Fibroblast of skin of right biceps (primary cell): Measurements from ENCODE around the gene SLC39A7.
"Not testable (repeated sequence)": the region's sequence is repeated elsewhere in the genome, so short reads cannot be mapped to it uniquely, and the experiment has no call there.

ENCODE experiments used
- DNase-seq: peaks from one replicate; pipeline ENCODE4 v3.0.0-alpha.2; 2013

SLC39A7 gene

GRCh38 chr6:33206027-33206863 lies 5.6 kb downstream of the SLC39A7 start:
- DNase-seq = peak; percentile 43

- peak; percentile 80 for DNase-seq
Observed at GRCh38 chr6:33206864-33207551, 6.3 kb downstream of the SLC39A7 start.

DNA sequence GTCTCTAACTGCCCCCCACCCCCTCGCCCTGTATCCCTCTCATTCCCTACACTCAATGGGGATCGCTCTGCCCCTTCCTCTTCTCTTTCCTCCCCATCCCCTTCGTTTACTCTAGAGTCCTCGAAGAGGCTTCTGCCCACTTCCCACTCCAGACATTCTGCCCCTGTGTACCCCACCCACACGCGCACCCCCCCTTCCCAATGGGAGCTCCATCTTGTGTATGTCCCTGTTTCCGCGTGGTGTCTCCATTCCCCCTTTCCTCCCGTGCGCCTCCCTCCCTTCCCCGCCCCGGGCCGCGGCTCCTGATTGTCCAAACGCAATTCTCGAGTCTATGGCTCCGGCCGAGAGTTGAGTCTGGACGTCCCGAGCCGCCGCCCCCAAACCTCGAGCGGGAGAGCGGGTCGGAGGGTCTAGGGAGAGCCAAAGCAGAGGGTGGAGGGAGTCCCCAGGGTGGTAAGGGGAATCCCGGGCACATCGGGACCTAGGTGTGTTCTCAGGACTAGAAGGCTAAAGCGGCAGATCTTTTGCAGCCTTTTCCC lies 7.0 kb downstream of the SLC39A7 start:
- DNase-seq = peak; percentile 57

DNA sequence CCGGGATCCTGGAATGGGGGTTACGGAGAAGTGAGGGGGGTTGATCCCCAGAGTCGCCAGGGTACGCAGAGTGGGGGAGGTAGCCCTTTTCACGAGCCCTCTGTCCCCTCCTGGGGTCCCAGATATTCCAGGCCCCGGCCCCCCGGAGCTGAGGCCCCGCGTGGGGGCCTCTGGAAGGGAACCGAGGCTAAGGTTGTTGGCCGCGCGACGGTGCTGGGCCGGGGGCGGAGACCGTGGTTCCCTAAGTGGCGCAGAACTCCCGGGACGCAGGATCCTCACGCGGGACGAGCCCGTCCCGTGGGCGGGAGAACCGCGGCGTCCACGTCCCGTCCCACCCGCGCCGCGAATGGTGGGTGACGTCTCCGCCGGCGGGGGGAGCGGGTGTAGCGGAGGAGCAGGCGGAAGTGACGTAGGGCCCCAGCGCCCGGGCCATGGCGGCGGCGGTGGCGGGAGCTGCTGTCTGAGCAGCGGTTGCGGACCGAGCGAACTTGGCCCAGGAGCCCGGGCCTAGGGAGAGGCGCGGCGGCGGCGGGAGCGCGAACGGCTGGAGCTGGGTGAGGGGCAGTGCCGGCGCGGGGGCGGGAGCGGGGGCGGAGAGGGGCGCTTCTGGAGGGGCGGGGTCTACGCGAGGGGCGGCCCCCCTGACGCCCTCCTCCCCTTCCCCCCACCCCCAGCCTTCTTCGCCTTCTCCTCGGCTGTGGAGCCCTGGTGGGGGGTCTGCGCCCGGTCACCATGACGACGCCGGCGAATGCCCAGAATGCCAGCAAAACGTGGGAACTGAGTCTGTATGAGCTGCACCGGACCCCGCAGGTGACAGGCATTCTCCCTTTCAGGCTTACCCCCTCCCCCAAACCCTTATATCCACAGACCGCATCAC lies 7.7 kb downstream of the SLC39A7 start, which contains the start of gene RING1:
Gene RING1 (plus strand): TSS at position 410 of the 877 bp plus-strand sequence. CDS start 323 bp downstream, at position 733.
- DNase-seq = peak; percentile 79

DNA sequence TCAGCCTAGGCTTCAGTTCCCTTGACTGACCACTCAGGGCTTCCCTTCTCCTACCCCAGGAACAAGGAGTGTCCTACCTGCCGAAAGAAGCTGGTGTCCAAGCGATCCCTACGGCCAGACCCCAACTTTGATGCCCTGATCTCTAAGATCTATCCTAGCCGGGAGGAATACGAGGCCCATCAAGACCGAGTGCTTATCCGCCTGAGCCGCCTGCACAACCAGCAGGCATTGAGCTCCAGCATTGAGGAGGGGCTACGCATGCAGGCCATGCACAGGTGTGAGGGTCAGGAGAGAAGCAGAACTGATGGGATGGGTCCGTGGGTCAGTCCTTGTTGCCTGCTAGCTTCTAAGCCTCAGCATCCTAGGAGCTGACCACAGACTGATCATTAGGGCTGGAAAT lies 9.2 kb downstream of the SLC39A7 start:
- no peak for DNase-seq

GRCh38 chr6:33211136-33211535 lies 10.5 kb downstream of the SLC39A7 start:
- no peak for DNase-seq

- DNase-seq = no peak
Observed at GRCh38 chr6:33211666-33212422, 11.2 kb downstream of the SLC39A7 start.

- DNase-seq = no peak
Observed at GRCh38 chr6:33212857-33213165, 12.1 kb downstream of the SLC39A7 start.

DNA sequence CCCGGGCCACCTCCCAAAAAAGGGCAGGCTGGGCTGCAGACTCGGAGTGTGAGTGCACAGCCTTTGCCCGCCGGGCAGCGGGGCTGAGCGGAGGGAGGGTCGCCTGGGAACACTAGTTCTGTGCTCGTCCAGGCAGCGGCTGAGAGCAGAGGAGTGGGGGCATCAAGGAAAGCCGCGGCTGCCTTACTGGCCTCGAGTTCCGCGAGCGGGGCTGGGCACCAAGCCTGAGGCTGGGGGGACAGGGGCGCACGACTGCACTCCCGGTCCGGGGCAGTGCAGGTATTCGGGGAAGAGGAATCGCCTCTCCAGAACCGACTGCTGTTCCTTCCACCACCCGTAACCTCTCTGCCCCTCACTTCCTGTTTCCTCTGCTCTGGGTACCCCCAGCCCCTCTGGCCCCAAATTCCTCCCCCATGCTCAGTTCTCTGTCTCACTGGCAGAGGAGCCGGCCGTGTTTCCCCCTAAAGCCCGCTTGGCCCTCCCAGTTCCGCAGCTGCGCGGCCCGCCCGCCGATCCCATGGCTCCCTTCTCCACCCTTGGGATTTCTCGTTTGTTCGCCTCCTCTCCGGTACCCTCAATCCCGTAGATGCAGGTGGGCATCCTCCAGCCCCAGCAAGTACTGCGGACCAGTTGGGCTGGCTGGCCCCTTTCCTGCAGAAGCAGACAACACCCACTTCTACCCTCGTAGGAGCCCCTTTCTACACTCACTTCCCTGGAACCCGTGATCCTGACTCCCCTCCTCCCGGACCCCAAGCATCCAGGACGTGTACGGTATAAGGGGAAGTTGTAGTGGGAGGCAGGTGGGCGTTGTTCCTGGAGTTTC lies 12.7 kb downstream of the SLC39A7 start:
- DNase-seq = peak; percentile 27

- DNase-seq = no peak
Observed at GRCh38 chr6:33213989-33214335, 13.3 kb downstream of the SLC39A7 start.

GRCh38 chr6:33215271-33216116 lies 14.8 kb downstream of the SLC39A7 start:
- no peak for DNase-seq

- DNase-seq = no peak
Observed at GRCh38 chr6:33216117-33216649, 15.5 kb downstream of the SLC39A7 start.

DNA sequence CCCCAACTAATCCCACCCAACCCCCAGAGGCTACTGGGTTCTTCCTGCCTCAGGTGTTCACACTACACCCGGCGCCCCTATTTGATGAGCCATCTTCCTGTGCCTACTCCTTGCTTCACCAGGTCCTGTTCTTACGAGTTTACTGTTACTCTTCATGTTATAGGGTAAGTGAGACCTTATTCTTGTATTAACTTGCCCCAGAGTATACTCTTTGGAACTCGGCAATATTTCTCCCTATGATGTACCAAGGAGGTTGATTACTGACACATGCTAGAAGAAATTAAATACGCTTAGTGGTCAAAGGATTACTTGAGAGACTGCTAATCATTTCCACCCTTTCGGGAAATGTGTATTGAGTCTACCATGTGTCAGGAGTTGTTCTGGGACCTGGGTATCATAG lies 16.6 kb downstream of the SLC39A7 start:
- no peak for DNase-seq

- no peak for DNase-seq
Observed at GRCh38 chr6:33217681-33218080, 17.0 kb downstream of the SLC39A7 start.

GRCh38 chr6:33226503-33227120 lies 25.9 kb downstream of the SLC39A7 start:
- not testable (repeated sequence) for DNase-seq

- DNase-seq = no peak
Observed at GRCh38 chr6:33235221-33235634, 34.6 kb downstream of the SLC39A7 start.

DNA sequence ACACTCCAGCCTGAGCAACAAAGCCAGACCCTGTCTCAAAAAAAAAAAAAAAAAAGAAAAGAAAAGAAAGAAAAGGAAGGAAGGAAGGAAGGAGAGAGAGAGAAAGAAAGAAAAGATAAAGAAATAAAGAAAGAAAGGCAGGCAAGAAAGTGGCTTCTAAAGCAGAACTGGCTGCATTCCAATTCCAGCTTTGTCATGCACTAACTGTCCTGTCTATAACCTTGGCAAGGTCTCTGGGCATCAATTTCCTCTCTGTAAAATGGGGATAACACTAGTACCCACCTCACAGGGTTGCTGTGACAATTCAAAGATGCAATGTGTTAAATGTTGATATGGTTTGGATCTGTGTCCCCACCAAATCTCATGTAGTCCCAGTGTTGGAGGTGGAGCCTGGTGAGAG lies 35.7 kb downstream of the SLC39A7 start:
- no peak for DNase-seq

DNA sequence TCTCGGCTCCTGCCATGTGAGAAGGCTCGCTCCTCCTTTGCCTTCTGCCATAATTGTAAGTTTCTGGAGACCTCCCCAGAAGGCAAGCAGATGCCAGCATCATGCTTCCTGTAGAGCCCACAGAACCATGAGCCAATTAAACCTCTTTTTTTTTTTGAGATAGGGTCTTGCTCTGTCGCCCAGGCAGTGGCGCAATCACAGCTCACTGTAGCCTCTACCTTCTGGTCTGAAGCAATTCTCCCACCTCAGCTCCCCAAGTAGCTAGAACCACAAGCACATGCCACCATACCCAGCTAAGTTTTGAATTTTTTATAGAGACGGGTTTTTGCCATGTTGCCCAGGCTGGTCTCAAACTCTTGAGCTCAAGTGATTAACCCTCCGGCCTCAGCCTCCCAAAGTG lies 36.2 kb downstream of the SLC39A7 start:
- no peak for DNase-seq

DNA sequence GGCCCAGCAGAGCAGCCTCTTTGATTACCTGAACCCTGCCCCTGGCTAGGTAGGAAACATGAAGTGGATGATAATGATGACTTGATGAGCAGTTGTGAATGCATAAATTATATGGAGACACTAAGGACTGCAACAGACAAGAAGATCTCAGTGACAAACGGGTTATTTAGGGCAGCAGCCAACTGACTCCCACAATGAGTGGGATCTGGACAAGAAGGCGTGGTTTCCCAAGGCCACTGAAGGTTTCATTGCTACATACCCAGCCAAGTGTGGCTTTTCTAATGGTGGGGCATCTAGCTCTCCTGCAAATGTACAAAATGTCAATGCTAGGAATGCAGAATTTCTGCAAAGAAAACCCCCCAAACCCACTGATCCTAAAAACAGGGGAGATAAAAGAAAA lies 37.1 kb downstream of the SLC39A7 start:
- no peak for DNase-seq

- DNase-seq = no peak
Observed at GRCh38 chr6:33241968-33242367, 41.3 kb downstream of the SLC39A7 start.
